ENCODE results near the gene IGFN1. TPM values are rescaled to one million over a fixed set of nuclear protein-coding genes. Genes with fewer than 3 reads are reported as not detected.

IGFN1 gene
- total and polyA plus RNA-seq, 9 of the 15 experiments (the other 6 are each of a cell fraction or from before 2014, with no cell fraction given) = 0.04 TPM; not detected in 8

GRCh38 chr1:201170533-201171062 is 20.0 kb upstream of the IGFN1 start:
- H3K27me3 ChIP-seq (ENCODE audit: control insufficient read depth in 2 of 2, insufficient read depth in 2 of 2, low read length in 2 of 2) = peaks cover 2% of the 10 kb centered on the region in 2 experiments; a peak in 1 of 5 replicates
- no peaks in the 10 kb centered on the region for H3K79me2 ChIP-seq (ENCODE audit: control insufficient read depth, insufficient read depth, low read length)
- DNase-seq (ENCODE audit: extremely low read depth in 1 of 4, low spot score in 3 of 4) (peak; percentile 97 to 100 (median 100)), FAIRE-seq (peak; percentile 86), ATAC-seq (peak; percentile 98)
- H3K9me3 ChIP-seq (replicated peaks; ENCODE audit: control insufficient read depth, insufficient read depth, low read depth, low read length) = peaks cover 3% of the 10 kb centered on the region; the same call in 1 of the 2 replicates
- POLR2A ChIA-PET = interaction anchor here (0.6 to 6.7 kb wide), 4 partner anchors 14 to 191 kb away, joined by 3 to 121 read pairs (median 4); partner anchors contain the start of genes IGFN1 and TMEM9
- CTCF ChIA-PET (ENCODE audit: low intra/inter-chr PET ratio) = no interaction called here
- peak overlapping the region; percentile 72 for H3K27ac ChIP-seq (ENCODE audit: extremely low read depth, low read depth, low read length)
- 1% methylated on average over 26 of the region's 26 CpGs for WGBS (ENCODE audit: insufficient coverage, low coverage, missing lambda C conversion rate)
- peak overlapping the region; percentile 53 for H3K4me3 ChIP-seq
- H3K9ac ChIP-seq (ENCODE audit: insufficient read depth in 1 of 2, low read depth in 2 of 2, low read length in 2 of 2) = peak overlapping the region; percentile 79 to 93
- in situ Hi-C loops (cut with MboI) (no loop called here), intact Hi-C loops (cut with micrococcal nuclease) (loop anchor here (1.0 kb wide), 1 partner anchor 16 kb away; the partner anchor contains the start of gene TMEM9)
- no peaks in the 10 kb centered on the region for H3K36me3 ChIP-seq (ENCODE audit: control insufficient read depth, insufficient read depth, low read length)
- peak overlapping the region; percentile 97 for H3K4me2 ChIP-seq (ENCODE audit: insufficient read depth, low read length)
- H4K20me1 ChIP-seq (replicated peaks; ENCODE audit: control insufficient read depth, insufficient read depth, low read length) = no peaks in the 10 kb centered on the region
- peak overlapping the region; percentile 97 for H2AFZ ChIP-seq (ENCODE audit: low read depth, low read length)
- no peaks in the 10 kb centered on the region for H3K9me1 ChIP-seq (ENCODE audit: control insufficient read depth, insufficient read depth, low read length)
- BruUV-seq (replicated peaks) = no TSS peak
- H3K4me1 ChIP-seq (replicated peaks in 1 of 2; ENCODE audit: control insufficient read depth in 2 of 2, insufficient read depth in 2 of 2, low read length in 2 of 2) = peaks cover 15 to 32% of the 10 kb centered on the region in 2 experiments; a peak in 4 of 5 replicates
- TF ChIP-seq ZNF24 (IDR thresholded peaks at IDR 0.05) = peak; percentile 63; the same call in 1 of the 2 replicates
- TF ChIP-seq RFX5 (IDR thresholded peaks at IDR 0.05; ENCODE audit: low read depth, low read length) = no peak
- no peak for TF ChIP-seq WHSC1 (IDR thresholded peaks at IDR 0.05; ENCODE audit: low read length)
- TF ChIP-seq THRB (CRISPR knock-in tag; conservative IDR thresholded peaks at IDR 0.05) = 0 out of 2 replicates have a peak, but pooled peaks have one; percentile 32
- no peak for TF ChIP-seq DNMT1 (IDR thresholded peaks at IDR 0.05)
- no peak for TF ChIP-seq BRF2 (IDR thresholded peaks at IDR 0.05; ENCODE audit: borderline replicate concordance, insufficient read depth, insufficient read length)
- TF ChIP-seq ZNF224 (CRISPR knock-in tag; IDR thresholded peaks at IDR 0.05) = no peak
- TF ChIP-seq BACH1 (tag; IDR thresholded peaks at IDR 0.05) = no peak
- peak; percentile 98 for TF ChIP-seq ESRRA (IDR thresholded peaks at IDR 0.05; ENCODE audit: borderline replicate concordance, low read depth)
- TF ChIP-seq NFIC (IDR thresholded peaks at IDR 0.05) = no peak; the same call in 1 of the 2 replicates
- peak; percentile 68 for TF ChIP-seq SUPT5H (IDR thresholded peaks at IDR 0.05)
- TF ChIP-seq SRSF1 (IDR thresholded peaks at IDR 0.05; ENCODE audit: low read depth, low read length) = no peak
- no peak for TF ChIP-seq ZNF124 (CRISPR knock-in tag; IDR thresholded peaks at IDR 0.05)
- no peak for TF ChIP-seq ZNF778 (CRISPR knock-in tag; IDR thresholded peaks at IDR 0.05)
- TF ChIP-seq ARID3A (IDR thresholded peaks at IDR 0.05; ENCODE audit: borderline replicate concordance, low read depth, low read length) = no peak
- TF ChIP-seq KLF13 (tag; IDR thresholded peaks at IDR 0.05; ENCODE audit: borderline replicate concordance, low read depth) = no peak

Data from K562 (cell line).